Mesothelial cell of epicardium (in vitro differentiated cells): Measurements from ENCODE around the gene NRF1. TPM values are rescaled to one million over a fixed set of nuclear protein-coding genes. Genes with fewer than 3 reads are reported as not detected.

ENCODE experiments used
- DNase-seq, 2 experiments: peaks; one replicate each; pipeline ENCODE4 v3.0.0; 2021; ENCODE audit warnings: low spot score in 2 of 2; ENCODE audit not compliant: unreplicated experiment in 2 of 2
- H3K27ac Mint-ChIP-seq: 2 replicates; pipeline ENCODE4 v1.8.0; 2021; ENCODE audit warnings: mixed read lengths
- H3K27me3 Mint-ChIP-seq: 2 replicates; pipeline ENCODE4 v1.8.0; 2021; ENCODE audit warnings: low read depth, mixed read lengths
- H3K36me3 Mint-ChIP-seq: 2 replicates; pipeline ENCODE4 v1.8.0; 2021; ENCODE audit warnings: mixed read lengths
- H3K4me1 Mint-ChIP-seq: 2 replicates; pipeline ENCODE4 v1.8.0; 2021; ENCODE audit warnings: mixed read lengths
- H3K4me3 Mint-ChIP-seq: 2 replicates; pipeline ENCODE4 v1.8.0; 2021; ENCODE audit warnings: mild to moderate bottlenecking, moderate library complexity, mixed read lengths
- H3K9me3 Mint-ChIP-seq: 2 replicates; pipeline ENCODE4 v1.8.0; 2021; ENCODE audit warnings: mixed read lengths
- CTCF ChIP-seq: fragments of 200-600 bp; sonication (generic); IDR thresholded peaks from one replicate; pipeline ENCODE4 v1.5.0; 2021; ENCODE audit warnings: antibody characterized with exemption; ENCODE audit not compliant: unreplicated experiment
- total RNA-seq: library from RNA; stranded (reverse); gene quantifications from 3 replicates; pipeline ENCODE4 v1.2.1, GENCODE V29; 2021

The NRF1 gene
- total RNA-seq, 1 donor from 2014 or later, result 26.3 TPM

- DNase-seq, result no peak
- no peaks in the 10 kb centered on the region for H3K36me3 Mint-ChIP-seq
- no peaks in the 10 kb centered on the region for H3K9me3 Mint-ChIP-seq
- H3K27me3 Mint-ChIP-seq, result peaks cover 40% of the 10 kb centered on the region
- H3K27ac Mint-ChIP-seq, result no peak overlapping the region
- peaks cover 5% of the 10 kb centered on the region for H3K4me1 Mint-ChIP-seq
- no peak overlapping the region for H3K4me3 Mint-ChIP-seq
- TF ChIP-seq CTCF, result no peak
These were observed 162.8 kb downstream of the NRF1 start for GRCh38 chr7:129774359-129774758.

GRCh38 chr7:129774871-129775694 is 163.6 kb downstream of the NRF1 start:
- Mint-ChIP-seq H3K4me1 (peaks cover 5% of the 10 kb centered on the region), H3K27me3 (peaks cover 40% of the 10 kb centered on the region), H3K4me3 (no peak overlapping the region), H3K36me3 (no peaks in the 10 kb centered on the region), H3K27ac (no peak overlapping the region), H3K9me3 (no peaks in the 10 kb centered on the region)
- no peak for DNase-seq
- TF ChIP-seq CTCF, result no peak

GRCh38 chr7:129775695-129776361 is 164.3 kb downstream of the NRF1 start:
- no peak overlapping the region for H3K27ac Mint-ChIP-seq
- peaks cover 5% of the 10 kb centered on the region for H3K4me1 Mint-ChIP-seq
- no peaks in the 10 kb centered on the region for H3K36me3 Mint-ChIP-seq
- H3K27me3 Mint-ChIP-seq, result peaks cover 44% of the 10 kb centered on the region
- TF ChIP-seq CTCF, result no peak
- H3K9me3 Mint-ChIP-seq, result no peaks in the 10 kb centered on the region
- no peak overlapping the region for H3K4me3 Mint-ChIP-seq
- DNase-seq, result no peak

- Mint-ChIP-seq H3K27ac (no peak overlapping the region), H3K9me3 (no peaks in the 10 kb centered on the region), H3K4me1 (peaks cover 9% of the 10 kb centered on the region), H3K36me3 (no peaks in the 10 kb centered on the region), H3K4me3 (no peak overlapping the region), H3K27me3 (peaks cover 49% of the 10 kb centered on the region)
- DNase-seq, result no peak
- TF ChIP-seq CTCF, result no peak
These were observed 164.8 kb downstream of the NRF1 start for GRCh38 chr7:129776362-129776722.

- Mint-ChIP-seq H3K36me3 (no peaks in the 10 kb centered on the region), H3K27me3 (peaks cover 59% of the 10 kb centered on the region), H3K4me1 (peaks cover 15% of the 10 kb centered on the region), H3K4me3 (no peak overlapping the region), H3K27ac (no peak overlapping the region), H3K9me3 (no peaks in the 10 kb centered on the region)
- DNase-seq, result no peak
- TF ChIP-seq CTCF, result no peak
These were observed 165.8 kb downstream of the NRF1 start for GRCh38 chr7:129777195-129777844.
